WI38 (cell line): ENCODE measurements around the gene MAML3.

Source experiments
- H3K4me3 ChIP-seq: 2 replicates; pipeline ENCODE4 v1.5.1; 2011; ENCODE audit warnings: low read depth, mild to moderate bottlenecking, control low read depth, low read length
- CTCF ChIP-seq: IDR thresholded peaks from 2 replicates; pipeline ENCODE4 v1.5.1; 2012; ENCODE audit warnings: low read depth, mild to moderate bottlenecking, control low read depth, low read length

The MAML3 gene

GRCh38 chr4:139825523-139826014 lies 328.4 kb downstream of the MAML3 start:
- no peak overlapping the region for H3K4me3 ChIP-seq
- no peak for TF ChIP-seq CTCF

GRCh38 chr4:139824882-139825522 lies 329.0 kb downstream of the MAML3 start:
- no peak for TF ChIP-seq CTCF
- H3K4me3 ChIP-seq, result no peak overlapping the region

- no peak for TF ChIP-seq CTCF
- no peak overlapping the region for H3K4me3 ChIP-seq
These were observed 330.2 kb downstream of the MAML3 start for GRCh38 chr4:139823746-139824145.

- H3K4me3 ChIP-seq, result no peak overlapping the region
- no peak for TF ChIP-seq CTCF
These were observed 330.6 kb downstream of the MAML3 start for GRCh38 chr4:139823345-139823744.

GRCh38 chr4:139822391-139822790 lies 331.6 kb downstream of the MAML3 start:
- H3K4me3 ChIP-seq, result no peak overlapping the region
- TF ChIP-seq CTCF, result no peak

- no peak overlapping the region for H3K4me3 ChIP-seq
- TF ChIP-seq CTCF, result no peak
These were observed 334.9 kb downstream of the MAML3 start for GRCh38 chr4:139819082-139819481.

- TF ChIP-seq CTCF, result no peak
- H3K4me3 ChIP-seq, result no peak overlapping the region
These were observed 336.1 kb downstream of the MAML3 start for GRCh38 chr4:139817657-139818452.
